HuH-7.5 (cell line): ENCODE data around the gene PRELID1.
"Not testable (repeated sequence)": the region's sequence is repeated elsewhere in the genome, so short reads cannot be mapped to it uniquely, and the experiment has no call there.

Experiments
- DNase-seq: peaks from one replicate; pipeline ENCODE4 v3.0.0; 2011; ENCODE audit warnings: low spot score

Gene PRELID1

DNA sequence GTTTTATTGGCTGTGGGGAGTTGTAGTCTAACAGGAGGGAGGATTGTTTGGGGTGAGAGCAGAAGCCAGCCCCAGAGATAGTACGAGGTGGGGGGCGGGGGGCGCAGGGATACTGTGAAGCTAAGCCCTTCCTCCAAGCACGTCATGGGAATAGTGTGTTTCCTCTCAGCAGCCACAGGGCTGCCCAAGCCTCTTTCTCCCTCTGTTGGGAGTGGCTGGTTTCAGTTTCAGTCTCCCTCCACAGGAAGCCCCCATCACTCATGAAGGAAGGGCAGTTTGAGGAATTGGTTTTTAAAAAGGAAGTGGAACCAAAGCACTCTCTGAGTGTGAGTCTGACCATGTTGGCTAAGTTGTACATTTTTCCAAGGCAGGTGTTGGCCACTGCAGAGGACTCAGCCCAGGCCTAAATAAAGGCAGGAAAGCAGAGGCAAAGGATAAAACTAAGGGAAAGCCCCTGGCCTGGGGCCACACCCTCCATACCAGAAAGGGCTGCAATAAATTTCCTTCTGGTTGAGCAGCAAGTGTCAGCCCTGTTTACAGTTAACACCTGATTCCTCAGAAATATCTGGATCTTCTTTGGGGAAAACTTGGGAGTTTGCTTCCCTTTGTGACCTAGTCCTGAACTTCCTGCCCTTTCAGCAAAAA lies 3.2 kb upstream of the PRELID1 start:
- no peak for DNase-seq

DNA sequence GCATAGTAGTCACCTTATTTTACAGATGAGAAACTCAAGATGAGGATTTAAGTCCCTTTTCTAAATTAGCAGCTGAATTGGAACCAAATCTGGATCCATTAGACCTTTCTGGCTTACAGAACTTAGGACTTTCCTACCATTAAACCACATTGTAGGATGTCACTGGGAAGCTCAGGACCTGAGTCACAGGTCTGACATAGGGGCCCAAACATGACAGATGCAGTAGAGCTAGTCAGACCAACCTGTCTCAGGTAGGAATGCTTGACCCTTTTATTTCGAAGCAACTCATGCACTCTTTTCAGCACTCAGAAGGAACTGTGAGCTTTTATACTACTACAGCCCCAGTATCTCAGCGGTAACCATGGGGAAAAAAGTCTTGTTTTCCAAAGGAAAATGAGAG lies 2.6 kb upstream of the PRELID1 start:
- DNase-seq, result no peak

DNA sequence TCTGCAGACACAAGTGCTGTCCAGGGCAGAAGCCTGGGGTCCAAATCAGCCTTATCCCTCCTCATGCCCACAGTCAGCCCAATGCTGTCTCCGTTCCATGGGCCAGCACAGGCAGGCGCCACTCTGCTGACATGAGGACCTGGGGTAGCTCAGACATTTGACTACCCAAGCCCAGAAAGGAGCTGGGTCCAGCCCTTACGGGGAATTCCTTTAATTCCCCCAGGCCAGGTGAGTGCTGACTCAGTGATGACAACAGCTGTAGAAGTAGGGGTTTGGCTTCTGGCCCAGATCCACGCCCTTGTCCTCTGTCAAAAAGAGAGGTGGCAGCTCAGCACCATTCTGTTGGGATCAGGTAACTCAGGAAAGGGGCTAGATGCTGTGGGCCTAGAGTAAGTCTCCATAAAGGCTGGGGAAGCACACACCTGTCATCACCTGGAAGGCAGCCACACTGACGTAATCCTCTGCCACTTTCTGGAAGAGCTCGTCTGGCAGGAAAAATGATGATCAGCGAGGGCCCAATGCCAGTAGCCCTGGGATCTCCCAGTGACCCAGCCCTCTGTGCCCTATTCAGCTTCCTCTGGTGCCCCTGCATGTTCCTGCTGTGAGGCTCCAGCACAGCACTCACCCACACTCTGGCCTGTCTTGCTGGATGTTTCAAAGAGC lies 2.0 kb upstream of the PRELID1 start:
- no peak for DNase-seq

DNA sequence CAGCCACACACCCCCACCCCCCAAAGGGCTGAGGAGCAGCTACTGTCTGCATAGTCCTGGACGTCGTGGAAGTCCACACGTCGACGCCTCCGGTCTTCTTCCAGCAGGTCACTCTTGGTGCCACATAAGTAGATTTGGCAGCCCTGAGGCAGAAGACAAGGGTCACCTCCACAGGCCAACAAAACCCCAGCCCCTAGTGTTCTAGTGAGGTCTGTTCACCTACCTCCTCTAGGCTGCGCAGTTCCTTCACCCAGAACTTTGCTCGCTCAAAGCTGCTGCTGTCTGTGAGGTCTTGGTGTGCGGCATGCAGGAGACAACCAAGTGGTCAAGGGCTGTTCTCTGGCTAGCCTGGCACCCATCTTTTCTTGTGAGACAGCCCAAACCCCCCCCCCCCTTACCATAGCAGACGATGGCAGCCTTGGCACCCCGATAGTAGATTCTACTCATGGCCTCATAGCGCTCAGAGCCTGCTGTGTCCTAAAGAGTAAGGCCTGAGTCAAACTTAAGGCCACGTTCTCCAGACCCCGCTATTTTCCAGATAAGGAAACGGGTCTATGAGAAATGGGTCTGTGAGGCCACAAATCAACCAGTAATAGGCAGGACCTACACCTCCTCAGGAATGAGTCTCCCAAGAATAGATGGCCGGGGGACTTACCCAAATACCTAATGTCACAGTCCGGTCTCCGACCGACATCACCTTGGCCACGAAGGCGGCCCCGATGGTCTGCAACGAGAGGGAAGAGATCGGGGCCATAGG lies 1.1 kb upstream of the PRELID1 start:
- no peak for DNase-seq

DNA sequence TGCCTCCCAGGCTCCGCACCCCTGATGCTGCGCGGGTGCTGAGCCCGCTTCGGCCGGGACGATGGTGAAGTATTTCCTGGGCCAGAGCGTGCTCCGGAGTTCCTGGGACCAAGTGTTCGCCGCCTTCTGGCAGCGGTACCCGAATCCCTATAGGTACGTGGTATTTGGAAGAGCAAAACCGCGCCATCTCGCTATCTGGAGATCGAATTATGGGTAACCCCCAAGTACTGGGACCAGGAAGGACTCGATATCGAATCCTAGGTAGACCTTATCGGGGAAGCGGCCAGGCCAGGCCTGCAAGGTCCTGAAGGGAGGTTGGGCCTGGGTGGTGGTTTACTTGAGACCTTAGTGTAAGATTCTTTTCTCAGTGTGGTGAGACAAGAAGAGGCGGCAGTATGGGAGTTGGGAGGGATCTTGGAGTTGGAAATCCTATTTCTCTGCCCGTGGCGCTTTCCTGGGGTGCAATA lies 359 bp downstream of the PRELID1 start:
- no peak for DNase-seq

DNA sequence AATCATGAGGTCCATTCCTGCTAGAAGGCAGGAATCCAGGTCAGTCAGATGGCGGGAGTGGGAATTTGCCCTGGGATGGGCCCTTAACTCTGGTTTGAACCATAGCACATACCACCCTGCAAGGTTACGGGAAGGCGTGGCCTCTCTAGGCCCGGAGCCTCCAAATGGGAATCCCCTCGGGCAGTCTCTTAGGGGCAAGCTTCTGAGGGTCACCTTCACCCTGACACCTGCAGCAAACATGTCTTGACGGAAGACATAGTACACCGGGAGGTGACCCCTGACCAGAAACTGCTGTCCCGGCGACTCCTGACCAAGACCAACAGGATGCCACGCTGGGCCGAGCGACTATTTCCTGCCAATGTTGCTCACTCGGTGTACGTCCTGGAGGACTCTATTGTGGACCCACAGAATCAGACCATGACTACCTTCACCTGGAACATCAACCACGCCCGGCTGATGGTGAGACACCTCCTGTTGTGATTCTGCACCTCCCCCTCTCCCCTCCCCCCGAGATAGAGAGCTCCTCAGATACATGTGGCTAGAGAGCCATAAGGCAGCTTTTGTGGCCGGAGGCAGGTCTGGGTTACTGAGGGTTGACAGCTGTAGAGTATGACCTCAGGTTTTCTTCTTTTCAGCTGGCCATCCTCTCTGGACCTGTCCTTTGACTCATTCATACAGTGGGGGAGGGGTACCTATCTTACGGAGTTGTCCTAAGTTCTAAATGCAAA lies 957 bp downstream of the PRELID1 start:
- DNase-seq, result peak; percentile 62

DNA sequence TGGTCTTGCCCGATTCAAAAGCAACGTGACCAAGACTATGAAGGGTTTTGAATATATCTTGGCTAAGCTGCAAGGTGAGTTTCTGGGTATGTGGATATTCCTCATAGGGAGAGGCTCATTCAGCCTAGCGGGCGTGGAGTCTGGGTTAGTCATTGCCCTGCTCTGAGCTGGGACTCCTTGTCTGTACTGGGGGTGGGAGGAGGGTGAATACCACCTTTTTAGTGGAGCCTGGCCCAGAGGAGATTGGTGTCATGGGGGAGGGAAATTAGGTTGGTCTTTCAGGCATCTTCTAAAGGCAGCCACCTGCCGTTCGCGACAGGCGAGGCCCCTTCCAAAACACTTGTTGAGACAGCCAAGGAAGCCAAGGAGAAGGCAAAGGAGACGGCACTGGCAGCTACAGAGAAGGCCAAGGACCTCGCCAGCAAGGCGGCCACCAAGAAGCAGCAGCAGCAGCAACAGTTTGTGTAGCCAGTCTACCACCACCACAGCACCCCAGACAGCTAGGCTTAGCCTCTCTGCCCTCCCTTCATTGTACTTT lies 2.6 kb downstream of the PRELID1 start:
- DNase-seq, result not testable (repeated sequence)

DNA sequence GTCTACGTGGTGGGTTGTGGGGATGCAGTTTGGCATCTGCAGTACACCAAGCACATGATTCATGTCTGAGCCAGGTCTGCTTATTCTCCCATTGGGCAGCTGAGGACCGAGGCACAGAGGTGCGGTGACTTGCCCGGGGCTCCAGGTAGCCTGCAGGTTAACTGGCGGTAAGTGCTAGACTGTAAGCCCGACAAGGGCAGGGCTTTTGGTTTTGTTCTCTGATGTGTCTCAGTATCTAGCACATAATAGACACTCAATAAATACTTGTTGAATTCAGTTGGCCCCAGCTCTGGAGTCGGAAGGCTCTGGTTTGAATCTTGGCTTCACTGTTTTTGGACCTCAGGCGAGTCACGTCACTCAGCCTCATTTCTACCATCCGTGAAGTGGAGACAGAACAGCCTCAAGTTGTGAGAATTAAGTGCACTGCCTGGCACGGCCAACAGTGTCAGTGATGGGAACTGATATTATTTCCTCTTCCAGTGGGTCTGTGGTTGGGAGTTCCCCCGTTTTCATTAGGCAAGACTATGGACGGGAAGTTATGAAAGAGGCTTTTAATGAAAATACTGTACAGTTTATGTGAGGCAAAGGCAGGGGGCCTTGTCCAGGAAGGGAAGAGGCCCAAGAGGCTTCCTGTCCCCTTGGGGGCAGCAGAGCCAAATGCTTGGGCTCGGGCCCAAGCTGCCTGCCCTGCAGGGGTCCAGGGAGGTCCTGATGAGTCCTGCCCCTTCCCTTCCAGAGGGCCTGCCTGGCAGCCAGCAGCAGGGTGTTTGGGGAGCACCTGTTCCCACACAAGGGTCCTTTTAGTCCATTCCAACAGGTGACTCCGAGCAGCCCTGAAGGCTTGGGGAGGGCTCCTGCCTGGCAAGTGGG lies 3.3 kb downstream of the PRELID1 start:
- DNase-seq, result no peak

DNA sequence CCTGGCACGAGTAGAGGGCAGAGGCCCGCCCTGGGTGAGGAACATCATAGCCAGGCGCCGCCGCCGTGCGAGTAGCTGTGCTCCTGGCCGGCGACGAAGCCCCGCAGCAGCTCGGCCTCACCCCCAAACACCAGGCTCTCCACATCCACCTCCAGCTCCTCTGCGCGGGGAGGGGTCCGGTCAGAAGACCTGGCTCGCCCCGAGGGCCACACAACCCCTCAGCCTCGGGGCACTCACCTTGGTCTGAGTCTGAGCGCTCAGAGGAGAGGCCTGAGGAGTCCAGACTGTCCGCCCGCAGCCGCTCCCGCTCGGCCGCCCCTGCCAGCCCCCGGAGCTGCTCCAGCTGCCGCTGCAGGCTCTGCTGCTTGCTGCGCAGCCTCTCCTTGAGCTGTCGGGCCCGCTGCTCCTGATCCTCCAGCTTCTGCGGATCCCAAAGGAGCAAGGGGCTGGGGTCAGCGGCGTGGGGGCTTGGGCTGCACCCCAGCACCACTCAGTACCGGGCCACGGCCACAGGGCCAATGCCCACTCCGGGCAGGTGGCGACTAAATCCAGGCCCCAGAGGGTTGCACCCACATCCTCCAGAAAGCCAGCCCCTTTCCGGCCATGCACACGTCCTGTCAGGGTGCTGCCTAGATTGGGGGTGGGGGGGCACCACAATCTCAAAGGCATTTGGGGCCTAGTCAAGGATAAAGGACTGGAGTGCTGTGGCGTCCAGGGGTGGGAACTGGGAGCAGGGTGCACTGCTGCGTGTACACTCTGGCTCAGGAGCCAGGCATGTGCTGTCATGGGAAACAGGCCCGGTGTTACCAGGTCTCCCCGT lies 4.2 kb downstream of the PRELID1 start:
- DNase-seq, result no peak

DNA sequence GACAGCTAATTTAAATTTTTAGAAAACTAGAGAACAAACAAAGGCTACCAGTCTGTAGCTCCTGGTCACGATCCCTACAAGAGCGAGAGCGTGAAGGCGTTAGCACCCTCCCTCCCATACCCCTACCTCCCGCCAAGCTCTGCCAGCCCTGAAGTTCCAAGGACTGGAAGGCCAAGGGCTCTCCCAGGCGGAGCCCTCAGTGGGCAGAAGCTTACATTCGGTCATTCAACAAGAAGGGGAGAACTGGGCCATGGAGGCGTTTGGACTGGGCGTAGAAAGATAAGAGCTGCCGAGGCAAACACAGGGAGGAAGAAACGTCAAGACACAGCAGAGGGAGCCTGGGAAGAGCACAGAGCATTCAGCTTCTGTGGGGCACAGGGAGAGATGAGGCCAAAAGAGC lies 5.1 kb downstream of the PRELID1 start:
- DNase-seq, result no peak

DNA sequence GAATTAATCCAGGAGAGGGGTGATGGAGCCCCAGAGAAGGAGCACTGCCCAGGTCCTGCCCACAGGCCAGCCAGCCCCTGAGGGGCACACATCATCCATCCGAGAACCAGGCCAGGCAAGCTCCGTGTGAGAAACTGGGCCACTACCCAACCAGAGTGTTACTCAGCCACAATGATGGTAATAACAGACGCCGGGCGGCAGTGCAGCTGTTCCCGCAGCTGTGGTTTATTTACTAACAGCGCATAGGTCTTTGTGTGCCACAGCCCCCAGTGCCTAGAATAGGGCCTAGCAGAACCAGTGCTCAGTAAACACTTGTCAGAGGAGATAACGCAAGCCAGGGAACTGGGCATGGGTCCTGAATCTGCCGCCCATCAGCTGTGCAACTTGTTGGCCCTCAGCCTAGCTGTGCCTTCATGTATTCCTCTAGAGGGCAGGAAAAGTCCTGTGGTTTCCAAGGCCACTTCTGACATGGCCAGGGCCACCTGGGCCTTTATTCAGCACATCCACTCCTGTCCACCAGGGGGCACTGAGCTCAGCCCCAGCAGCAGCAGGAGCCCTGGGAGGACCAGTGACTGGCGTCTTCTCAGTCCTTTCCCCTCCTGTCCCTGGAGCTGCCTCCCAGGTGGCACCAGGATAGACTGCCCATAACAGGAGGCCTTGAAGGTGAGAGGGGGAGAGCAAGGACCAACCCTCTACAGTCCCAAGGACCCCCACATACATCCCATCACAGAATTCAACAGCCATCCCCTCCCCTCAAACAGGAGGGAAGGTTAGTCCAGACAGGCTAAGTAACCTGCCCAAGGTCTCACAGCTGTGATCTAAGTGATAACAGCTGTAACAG lies 6.0 kb downstream of the PRELID1 start:
- peak; percentile 95 for DNase-seq

DNA sequence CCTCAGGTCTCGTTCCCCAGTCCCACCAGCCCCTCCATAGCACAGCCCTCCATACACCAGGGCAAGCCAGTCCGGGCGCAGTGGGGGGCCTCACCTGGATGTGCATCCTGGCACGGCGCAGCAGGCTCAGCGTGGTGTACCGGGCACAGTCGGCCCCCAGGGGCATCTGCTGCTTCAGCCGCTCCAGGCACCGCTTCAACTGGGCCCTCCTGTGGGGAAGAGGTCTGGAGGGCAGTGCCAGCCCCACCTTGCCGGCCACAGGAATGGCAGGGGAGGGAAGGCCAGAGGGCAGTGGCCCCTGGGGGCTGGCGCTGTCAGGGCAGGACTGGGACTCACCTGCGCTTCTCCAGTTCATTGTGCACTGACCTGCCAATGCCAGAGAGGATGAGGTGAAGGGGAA lies 6.7 kb downstream of the PRELID1 start:
- no peak for DNase-seq

DNA sequence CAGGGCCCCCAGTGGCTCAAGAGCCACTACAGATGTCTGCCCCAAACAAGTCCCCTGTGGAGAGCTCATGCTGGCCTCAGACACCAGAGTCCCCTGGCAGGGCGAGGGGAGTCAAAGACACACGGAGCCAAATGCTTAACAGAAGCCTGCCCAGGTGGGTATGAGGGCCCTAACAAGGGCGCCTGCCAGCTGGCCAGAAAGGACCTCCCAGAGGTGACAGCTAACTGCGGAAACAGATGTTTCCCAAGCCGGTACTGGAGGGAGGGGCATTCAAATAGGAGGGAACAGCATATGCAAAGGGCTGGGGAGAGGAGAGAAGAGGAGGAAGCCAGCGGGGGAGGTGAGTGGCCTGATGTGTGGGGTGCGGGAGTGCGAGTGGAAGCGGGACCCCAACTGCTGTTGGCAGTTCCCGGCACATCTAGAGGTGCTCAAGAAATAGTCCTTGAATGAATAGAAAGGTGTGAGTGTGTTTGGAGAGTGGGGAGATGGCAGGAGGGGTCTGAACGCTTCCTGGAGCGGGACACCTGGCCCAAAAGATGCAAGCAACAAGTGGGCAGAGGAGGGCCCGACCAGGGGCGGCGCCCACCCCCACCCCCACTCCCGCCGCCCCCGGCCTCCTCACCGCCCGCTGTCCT lies 7.3 kb downstream of the PRELID1 start:
- DNase-seq, result peak; percentile 59

DNA sequence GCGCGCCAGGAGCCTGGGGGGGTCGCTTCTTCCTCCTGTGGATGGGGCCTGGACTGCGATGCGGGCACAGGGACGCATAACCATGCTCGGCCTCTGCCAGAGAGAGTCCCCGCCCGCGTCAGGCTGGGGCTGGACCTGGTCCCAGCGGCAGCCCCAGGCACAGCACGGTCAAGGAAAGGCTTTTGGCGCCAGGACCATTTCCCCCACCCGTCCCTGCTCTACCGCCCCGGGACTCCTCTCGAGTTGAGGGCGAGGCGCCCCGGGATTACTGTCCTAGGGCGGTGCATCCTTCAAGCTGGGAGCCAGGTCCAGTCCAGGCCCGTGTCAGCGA lies 7.8 kb downstream of the PRELID1 start:
- DNase-seq, result peak; percentile 40

DNA sequence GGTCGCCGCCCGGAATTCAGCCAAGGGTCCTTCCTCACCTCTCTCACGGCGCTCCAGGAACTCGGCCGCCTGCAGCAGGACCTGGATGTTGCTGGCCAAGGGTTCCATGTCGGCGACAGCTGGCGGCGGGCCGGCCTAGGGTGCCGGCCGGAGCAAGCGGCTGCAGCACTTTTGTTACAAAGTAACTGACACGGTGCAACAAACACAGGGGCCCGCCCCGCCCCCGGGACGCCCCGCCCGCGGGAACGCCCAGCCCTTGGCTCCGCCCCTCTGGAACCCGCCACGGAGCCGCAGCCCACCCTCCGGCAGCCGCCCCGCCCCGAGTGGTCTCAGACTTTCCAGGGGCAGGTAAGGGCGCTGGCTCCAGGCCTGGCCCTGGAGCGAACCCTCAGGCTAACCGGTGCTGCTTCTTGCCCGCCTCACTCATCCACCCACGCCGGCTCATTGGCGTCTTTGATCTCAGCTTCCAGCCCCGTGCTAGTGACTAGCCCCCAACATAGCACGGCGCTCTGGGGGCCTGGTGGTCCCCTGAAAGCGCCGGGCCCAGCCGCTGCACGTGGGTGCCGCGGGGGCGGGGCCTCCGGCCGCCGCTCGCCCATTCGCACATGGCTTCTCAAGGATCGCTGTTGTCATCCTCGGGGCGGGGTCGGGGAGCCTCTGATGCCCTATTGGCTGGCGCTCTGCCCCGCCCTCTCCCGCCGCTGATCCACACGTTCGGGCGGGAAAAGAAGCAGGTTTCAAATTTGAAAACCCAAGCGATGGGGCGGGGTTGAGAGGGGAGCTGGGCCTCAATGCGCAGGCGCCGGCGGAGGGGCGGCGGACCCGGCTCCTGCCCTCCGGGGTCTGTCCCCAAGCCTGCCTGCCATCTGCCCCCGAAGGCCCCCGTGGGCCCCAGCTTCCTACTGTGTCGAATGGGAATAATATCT lies 8.4 kb downstream of the PRELID1 start, which contains the start of gene MXD3:
Gene MXD3, minus strand, starts transcription at position 176 of the 926 bp plus-strand sequence. Its CDS starts 68 bp downstream, at position 108.
- peak; percentile 95 for DNase-seq

DNA sequence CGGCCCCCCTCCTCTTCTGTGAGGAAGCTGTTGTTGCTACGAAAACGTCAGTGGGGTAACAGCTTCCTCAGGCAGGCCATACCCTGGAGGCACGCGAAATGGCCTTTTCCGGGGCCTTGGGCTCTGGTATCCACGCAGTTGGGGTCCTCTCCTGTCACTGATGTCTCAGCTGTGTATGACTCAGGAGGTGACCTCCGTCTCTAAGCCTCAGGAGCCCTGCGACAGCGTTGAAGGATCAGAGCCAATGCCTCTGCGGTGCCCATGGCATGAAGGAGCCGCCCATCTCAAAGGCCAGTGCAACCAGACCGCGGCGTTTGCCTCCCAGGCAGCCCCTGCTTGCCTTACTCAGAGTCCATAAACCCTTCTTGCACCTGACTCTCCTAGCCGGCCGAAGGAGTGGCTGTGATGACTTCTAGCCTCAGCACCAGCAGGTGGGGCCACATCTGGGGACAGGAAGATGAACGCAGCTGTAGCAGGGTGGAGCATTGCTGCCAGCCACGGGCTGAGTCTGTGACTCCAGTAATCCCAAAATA lies 9.1 kb downstream of the PRELID1 start:
- peak; percentile 51 for DNase-seq

DNA sequence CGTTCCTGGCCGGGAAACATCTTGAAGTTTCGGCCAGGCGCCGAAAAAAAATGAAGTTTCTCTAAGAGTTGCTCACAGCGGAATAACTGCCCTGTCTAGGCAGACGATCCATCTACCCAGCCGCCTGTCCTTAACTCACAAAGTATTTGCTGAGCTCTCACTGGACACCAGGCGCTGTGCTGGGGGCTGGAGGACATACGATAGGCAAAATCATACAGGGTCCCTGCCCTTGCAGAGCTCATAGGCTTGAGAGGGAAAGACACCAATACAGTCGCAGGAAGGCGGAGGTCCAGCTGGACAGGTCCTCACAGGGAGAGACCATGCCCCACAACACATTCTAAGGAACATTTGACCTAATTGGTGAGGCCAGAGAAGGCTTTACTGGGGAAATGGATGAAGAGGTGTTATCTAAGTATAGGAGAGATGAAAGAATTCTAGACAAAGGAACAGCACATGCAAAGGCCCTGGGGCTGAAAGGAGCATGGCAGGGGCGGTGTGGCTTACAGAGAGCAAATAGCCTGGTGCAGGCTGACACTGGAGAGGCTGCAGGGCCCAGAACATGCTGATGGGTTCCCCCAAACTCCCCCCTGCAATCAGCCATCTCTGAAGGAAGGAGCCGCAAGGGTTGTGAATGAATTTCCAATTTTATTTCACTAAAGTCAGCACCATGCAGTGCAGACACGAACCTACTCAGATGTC lies 10.1 kb downstream of the PRELID1 start:
- DNase-seq, result no peak
